Measurements from ENCODE around the gene SYNJ2.

SYNJ2 gene

GRCh38 chr6:158086504-158087223 is 105.0 kb downstream of the SYNJ2 start:
- DNase-seq = no peak

- no peak for DNase-seq
Measured at GRCh38 chr6:158087224-158087867, 105.7 kb downstream of the SYNJ2 start.

- DNase-seq = no peak
Measured at GRCh38 chr6:158092806-158093205, 111.1 kb downstream of the SYNJ2 start.

GRCh38 chr6:158095031-158095430 is 113.4 kb downstream of the SYNJ2 start:
- DNase-seq = no peak

GRCh38 chr6:158095671-158096070 is 114.0 kb downstream of the SYNJ2 start:
- DNase-seq = no peak

- DNase-seq = no peak
Measured at GRCh38 chr6:158103228-158103627, 121.6 kb downstream of the SYNJ2 start.

GRCh38 chr6:158104696-158105095 is 123.0 kb downstream of the SYNJ2 start:
- DNase-seq = no peak

- no peak for DNase-seq
Measured at GRCh38 chr6:158109748-158110147, 128.1 kb downstream of the SYNJ2 start.

GRCh38 chr6:158110986-158111385 is 129.3 kb downstream of the SYNJ2 start:
- no peak for DNase-seq

GRCh38 chr6:158111987-158112386 is 130.3 kb downstream of the SYNJ2 start:
- no peak for DNase-seq

- DNase-seq = no peak
Measured at GRCh38 chr6:158113802-158114201, 132.1 kb downstream of the SYNJ2 start.

GRCh38 chr6:158115102-158115501 is 133.4 kb downstream of the SYNJ2 start:
- no peak for DNase-seq

GRCh38 chr6:158115508-158115907 is 133.8 kb downstream of the SYNJ2 start:
- no peak for DNase-seq

GRCh38 chr6:158118886-158119285 is 137.2 kb downstream of the SYNJ2 start:
- no peak for DNase-seq

GRCh38 chr6:158121335-158121734 is 139.7 kb downstream of the SYNJ2 start:
- no peak for DNase-seq

GRCh38 chr6:158122048-158122447 is 140.4 kb downstream of the SYNJ2 start:
- DNase-seq = no peak

GRCh38 chr6:158124288-158124687 is 142.6 kb downstream of the SYNJ2 start:
- no peak for DNase-seq

- no peak for DNase-seq
Measured at GRCh38 chr6:158125271-158125670, 143.6 kb downstream of the SYNJ2 start.

GRCh38 chr6:158131926-158132325 is 150.3 kb downstream of the SYNJ2 start:
- DNase-seq = no peak

GRCh38 chr6:158142789-158143188 is 161.1 kb downstream of the SYNJ2 start:
- DNase-seq = peak; percentile 81

- DNase-seq = no peak
Measured at GRCh38 chr6:158143700-158144099, 162.0 kb downstream of the SYNJ2 start.
